NB4 (cell line): ENCODE measurements around the gene SPINT2.

Experiments used
- CTCF ChIP-seq: IDR thresholded peaks from one replicate; pipeline ENCODE4 v1.5.1; 2012; ENCODE audit warnings: low read depth, low read length
- POLR2A ChIP-seq: IDR thresholded peaks from 2 replicates; pipeline ENCODE4 v1.6.1; 2011; ENCODE audit warnings: mild to moderate bottlenecking; ENCODE audit not compliant: insufficient read length; ENCODE audit errors: extremely low read depth

DNA sequence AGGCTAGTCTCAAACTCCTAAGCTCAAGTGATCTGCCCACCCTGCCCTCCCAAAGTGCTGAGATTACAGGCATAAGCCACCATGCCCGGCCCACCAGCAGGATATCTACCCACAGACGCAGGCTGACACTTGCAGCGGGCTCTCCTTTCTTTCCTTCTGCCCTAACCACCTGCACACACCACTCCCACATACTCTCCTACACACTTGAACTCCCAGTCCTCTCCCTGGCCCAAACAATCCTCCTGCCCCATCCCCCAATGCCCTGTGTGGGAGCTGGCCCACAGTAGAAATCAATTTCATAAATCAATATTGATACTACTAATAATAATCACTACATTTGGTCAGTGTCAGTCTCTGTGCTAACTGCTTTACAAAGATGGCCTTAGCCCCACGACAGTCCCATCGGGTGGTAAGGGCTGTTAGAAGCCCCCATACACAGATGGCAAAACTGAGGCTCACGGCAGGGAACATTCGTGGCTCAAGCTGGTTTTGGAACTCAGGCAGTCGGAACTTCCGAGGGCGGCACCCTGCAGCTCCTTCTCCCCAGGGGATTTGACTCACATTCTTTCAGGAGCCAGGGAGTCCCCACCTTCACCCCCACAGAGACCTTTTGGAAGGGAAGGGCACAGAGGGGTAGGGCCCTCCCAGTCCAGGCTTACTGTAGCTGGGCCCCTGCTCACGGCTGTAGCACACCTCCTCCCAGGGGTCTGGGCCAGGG is 36.9 kb upstream of the SPINT2 start:
- no peak for TF ChIP-seq POLR2A
- TF ChIP-seq CTCF: no peak
